Activated naive CD4-positive, alpha-beta T cell (primary cell): ENCODE data around the gene DDX39A.
"Not testable (repeated sequence)": the region's sequence is repeated elsewhere in the genome, so short reads cannot be mapped to it uniquely, and the experiment has no call there.

Experiments used
- DNase-seq, 4 experiments: peaks; one replicate each; lab custom pipeline; 2025; lab: John Stamatoyannopoulos, UW

The DDX39A gene

GRCh38 chr19:14408491-14409145 lies 10.5 kb downstream of the DDX39A start:
- no peak for DNase-seq

GRCh38 chr19:14407605-14408484 lies 11.3 kb downstream of the DDX39A start:
- DNase-seq = no peak

- DNase-seq = no peak
These were observed 12.3 kb downstream of the DDX39A start for GRCh38 chr19:14406645-14407401.

GRCh38 chr19:14405758-14406644 lies 13.1 kb downstream of the DDX39A start:
- DNase-seq = peak; percentile 73 to 84 (median 80)

GRCh38 chr19:14405380-14405757 lies 13.8 kb downstream of the DDX39A start:
- DNase-seq = no peak

- no peak for DNase-seq
These were observed 14.8 kb downstream of the DDX39A start for GRCh38 chr19:14404312-14404711.

- not testable (repeated sequence) for DNase-seq
These were observed 15.8 kb downstream of the DDX39A start for GRCh38 chr19:14403145-14403930.

GRCh38 chr19:14402332-14403144 lies 16.6 kb downstream of the DDX39A start:
- DNase-seq = no peak

GRCh38 chr19:14401468-14402195 lies 17.5 kb downstream of the DDX39A start:
- no peak for DNase-seq

GRCh38 chr19:14400951-14401431 lies 18.1 kb downstream of the DDX39A start:
- DNase-seq = no peak

- DNase-seq = not testable (repeated sequence)
These were observed 22.0 kb downstream of the DDX39A start for GRCh38 chr19:14397168-14397567.

- DNase-seq = not testable (repeated sequence)
These were observed 22.4 kb downstream of the DDX39A start for GRCh38 chr19:14396730-14397129.

GRCh38 chr19:14395710-14396336 lies 23.3 kb downstream of the DDX39A start:
- no peak for DNase-seq

GRCh38 chr19:14395262-14395661 lies 23.9 kb downstream of the DDX39A start:
- DNase-seq = no peak

GRCh38 chr19:14394167-14394566 lies 25.0 kb downstream of the DDX39A start:
- DNase-seq = no peak

GRCh38 chr19:14393329-14393728 lies 25.8 kb downstream of the DDX39A start:
- no peak for DNase-seq

GRCh38 chr19:14391156-14391821 lies 27.9 kb downstream of the DDX39A start:
- no peak for DNase-seq

- DNase-seq = no peak
These were observed 28.6 kb downstream of the DDX39A start for GRCh38 chr19:14390548-14390947.
